Activated naive CD4-positive, alpha-beta T cell treated with Interleukin-2 at 50 U/mL for 16 hours (primary cell): ENCODE data around the gene DHH.
"Not testable (repeated sequence)": the region's sequence is repeated elsewhere in the genome, so short reads cannot be mapped to it uniquely, and the experiment has no call there.

ENCODE experiments used
- DNase-seq: peaks from one replicate; pipeline ENCODE4 v3.0.0-alpha.2; 2020

The DHH gene

GRCh38 chr12:49068879-49069506 lies 25.6 kb downstream of the DHH start:
- no peak for DNase-seq

- no peak for DNase-seq
Measured at GRCh38 chr12:49066120-49066519, 28.5 kb downstream of the DHH start.

GRCh38 chr12:49064767-49065152 lies 29.8 kb downstream of the DHH start:
- no peak for DNase-seq

GRCh38 chr12:49061916-49062315 lies 32.7 kb downstream of the DHH start:
- DNase-seq = not testable (repeated sequence)

DNA sequence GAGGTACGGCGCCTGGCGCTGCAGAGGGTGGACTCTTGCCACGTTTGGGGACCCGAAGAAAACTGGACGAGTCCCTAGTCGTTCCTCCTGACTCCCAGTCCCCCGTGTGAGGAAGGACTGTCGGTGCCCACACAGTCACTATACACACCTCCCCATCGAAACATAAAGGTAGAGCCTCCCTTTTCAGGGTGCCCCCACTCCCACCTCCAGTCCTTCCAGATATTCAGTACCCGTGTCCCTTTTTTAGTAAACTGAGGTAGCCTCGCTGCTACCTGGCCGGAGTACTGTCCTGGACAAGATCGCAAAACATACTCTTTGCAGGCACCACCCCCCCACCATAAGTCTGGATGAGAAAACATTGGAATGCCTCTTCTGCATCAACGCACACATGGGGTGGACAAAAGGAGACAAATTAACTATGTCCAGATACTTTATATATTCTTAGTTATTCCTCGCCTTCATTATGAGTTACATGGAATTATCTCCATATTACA lies 33.4 kb downstream of the DHH start:
- DNase-seq = no peak

DNA sequence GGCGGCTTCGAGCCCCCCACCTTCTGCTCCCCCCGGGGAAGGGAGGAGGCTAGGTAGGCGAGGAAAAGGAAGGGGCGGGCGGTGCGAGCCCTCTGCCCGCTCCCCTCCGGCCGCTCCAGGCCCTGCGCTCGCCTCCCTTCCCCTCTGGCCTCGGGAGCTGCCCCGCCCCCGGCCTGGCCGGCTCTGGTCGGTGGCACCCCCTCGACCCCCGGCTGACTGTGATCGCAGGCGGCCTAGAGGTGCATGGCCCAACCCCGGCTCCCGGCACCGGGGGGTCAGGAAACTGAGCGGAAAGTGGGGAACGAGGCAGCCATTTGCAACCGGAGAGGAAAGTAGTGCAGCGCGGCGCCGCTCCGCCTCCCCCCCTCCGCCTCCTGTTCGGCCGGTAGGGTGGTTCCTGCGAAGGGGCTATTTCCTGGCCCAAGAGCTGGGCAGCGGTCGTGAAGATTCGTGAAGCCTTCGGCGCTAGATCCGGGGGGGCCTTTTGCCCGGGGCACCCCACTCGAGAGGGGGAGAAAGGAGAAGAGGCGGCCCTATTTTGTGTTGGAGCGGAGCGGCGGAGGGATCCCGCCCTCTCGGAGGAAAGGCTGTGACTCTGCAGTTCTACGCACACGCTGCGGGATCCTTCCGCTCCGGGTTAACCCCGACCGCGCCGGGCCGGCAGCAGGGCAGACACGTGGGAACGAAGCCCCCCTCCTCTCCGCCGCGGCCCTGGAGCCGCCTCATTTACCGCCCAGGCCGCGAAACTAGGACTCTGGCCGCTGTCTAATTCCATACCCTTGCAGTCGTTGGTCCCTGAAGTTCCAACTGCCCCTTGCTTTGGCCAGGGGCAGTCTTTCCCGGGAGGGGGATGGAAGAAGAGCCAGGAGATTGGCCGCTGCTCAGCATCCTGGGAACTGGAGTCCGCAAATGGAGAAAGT lies 34.1 kb downstream of the DHH start, which contains the start of gene KMT2D:
TSS of gene KMT2D (minus strand) at position 558 of the 920 bp plus-strand sequence. CDS start 5,470 bp downstream, outside the sequence.
- DNase-seq = peak; percentile 90

- DNase-seq = peak; percentile 29
Measured at GRCh38 chr12:49059299-49060171, 35.1 kb downstream of the DHH start.

DNA sequence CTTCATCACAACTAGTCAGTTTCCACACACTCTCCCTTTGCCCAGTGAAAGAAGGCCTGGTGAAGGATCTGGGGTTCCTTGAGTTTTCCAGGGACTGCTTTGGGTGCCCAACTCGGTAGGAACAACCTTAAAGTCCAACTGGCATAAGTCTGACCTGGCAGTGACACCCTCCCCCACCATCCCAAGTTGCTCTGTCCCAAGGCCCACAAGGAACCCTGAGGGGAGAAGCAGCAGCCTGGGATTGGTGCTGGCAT lies 35.6 kb downstream of the DHH start:
- DNase-seq = no peak

GRCh38 chr12:49058366-49059044 lies 36.1 kb downstream of the DHH start:
- DNase-seq = no peak

DNA sequence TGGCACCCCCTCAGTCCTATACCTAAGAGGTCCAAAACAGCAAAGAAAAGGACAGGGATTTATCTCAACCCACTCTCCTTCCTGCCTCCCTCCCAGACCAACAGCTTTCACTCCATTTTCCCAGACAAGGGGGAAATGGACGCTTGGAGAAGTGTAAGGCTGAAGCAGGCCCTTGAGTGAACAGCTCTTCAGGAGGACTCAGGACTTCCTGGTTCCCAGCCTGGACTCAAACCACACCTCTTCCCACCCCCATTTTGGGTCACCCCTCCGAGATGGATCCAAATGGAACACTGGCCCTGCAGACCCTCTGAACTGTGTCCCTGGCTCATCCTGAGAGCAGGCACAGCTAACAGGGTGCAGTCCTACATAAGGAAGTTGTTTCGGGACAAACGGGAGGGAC lies 36.7 kb downstream of the DHH start:
- DNase-seq = peak; percentile 4

DNA sequence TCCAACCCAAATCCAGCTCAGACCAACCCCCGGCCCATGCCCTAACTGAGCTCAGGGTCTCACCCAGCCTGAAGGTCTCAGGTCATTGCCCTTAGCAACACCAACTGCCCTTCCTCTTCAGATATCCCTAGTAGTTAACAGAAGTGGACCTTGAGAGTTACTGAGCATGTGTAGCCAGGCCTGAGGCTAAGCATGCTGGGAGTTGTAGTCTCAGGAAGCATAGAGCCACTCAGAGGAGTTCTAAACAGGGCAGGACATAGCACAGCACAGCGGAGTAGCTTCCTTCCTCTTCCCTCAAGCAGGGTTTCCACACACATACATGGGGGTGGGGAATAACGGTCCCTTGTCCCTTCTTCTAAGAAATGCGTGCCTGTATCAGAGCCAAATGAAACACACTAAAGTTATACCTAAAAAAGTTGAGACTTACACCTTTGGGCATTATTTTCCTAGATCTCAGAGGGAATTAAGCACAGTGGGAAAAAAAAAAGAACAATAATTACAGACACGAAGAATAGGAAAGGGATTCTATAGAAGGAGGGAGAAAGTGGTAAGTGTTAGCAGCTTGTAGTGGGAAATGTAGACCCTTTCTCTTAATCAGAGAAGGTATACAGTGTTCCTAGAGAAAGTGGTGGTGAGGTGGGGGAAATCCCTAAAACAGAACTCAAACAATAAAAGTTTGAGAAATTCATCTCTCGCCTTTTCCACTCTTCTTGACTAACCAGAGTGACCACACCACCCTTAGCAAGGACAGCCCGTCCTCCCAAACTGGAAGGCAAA lies 38.4 kb downstream of the DHH start:
- peak; percentile 50 for DNase-seq

DNA sequence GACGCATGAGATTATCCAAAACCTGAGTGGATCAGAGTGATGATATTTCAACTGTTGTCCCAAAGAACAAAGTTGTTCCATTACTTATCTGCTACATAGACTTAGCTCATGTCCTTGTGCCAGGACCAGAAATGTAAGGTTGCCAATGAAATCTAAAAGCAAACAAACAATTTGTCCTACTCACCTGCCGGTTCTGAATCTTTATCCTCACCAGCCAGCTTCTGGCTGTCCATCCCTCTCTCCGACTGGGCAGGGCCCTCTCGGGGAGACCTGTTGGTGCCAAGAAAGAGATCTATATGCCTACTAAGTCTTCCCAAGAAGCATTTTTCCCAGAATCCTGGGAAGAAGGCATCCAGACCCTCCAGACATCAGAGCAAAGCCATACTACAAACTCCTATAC lies 39.5 kb downstream of the DHH start:
- no peak for DNase-seq

DNA sequence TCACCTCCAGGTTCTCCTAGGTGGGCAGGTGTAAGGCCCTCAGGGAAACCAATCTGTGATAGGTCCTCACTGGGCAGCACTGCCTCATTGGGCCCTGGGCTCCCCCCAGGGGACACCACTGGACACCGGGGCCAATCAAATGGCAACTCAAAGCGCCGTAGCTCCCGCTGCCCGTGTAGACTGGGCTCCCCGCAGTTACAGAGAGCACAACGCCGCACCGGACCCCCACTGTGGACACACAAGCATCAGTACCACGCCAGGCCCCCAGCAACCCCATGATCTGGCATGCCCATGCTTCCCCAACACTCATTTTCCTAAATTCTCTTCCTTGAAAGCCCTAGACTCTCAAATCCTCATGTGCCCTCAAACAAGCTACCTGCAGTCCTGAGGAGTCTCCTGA lies 40.1 kb downstream of the DHH start:
- no peak for DNase-seq

DNA sequence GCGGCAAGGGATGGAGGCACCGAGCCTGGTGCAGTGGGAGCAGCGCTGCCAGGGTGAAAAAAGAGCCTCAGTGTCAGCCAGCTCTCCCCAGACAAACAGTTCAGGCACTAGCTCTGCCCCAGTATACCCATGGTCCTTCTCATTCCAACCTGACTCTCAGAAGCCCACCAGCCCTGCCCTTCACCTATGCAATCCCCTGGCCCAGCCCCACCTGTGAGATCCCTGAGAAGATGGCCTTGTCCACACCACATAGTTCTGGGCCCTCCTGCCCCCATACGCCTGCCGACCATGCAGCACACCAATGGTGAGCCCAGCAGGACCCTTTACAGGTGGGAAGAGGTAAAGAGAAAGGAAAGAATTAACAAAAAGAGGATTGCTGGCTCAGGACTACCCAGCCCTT lies 40.5 kb downstream of the DHH start:
- DNase-seq = no peak

GRCh38 chr12:49052451-49053208 lies 42.0 kb downstream of the DHH start:
- no peak for DNase-seq

- DNase-seq = no peak
Measured at GRCh38 chr12:49051777-49052438, 42.7 kb downstream of the DHH start.

DNA sequence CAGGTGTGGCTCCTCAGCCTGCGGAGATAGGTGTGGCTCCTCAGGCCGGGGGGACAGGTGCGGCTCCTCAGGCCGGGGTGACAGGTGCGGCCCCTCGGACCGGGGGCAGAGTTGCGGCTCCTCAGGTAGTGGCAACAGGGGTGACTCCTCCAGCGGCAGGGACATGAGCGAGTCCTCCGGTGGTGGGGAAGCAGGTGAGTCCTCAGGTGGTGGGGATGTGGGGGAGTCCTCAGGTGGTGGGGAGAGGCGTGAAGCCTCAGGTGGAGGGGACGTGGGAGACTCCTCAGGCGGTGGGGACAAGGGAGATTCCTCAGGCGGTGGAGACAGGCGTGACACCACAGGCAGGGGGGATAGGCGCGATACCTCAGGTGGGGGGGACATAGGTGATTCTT lies 43.2 kb downstream of the DHH start:
- DNase-seq = no peak

DNA sequence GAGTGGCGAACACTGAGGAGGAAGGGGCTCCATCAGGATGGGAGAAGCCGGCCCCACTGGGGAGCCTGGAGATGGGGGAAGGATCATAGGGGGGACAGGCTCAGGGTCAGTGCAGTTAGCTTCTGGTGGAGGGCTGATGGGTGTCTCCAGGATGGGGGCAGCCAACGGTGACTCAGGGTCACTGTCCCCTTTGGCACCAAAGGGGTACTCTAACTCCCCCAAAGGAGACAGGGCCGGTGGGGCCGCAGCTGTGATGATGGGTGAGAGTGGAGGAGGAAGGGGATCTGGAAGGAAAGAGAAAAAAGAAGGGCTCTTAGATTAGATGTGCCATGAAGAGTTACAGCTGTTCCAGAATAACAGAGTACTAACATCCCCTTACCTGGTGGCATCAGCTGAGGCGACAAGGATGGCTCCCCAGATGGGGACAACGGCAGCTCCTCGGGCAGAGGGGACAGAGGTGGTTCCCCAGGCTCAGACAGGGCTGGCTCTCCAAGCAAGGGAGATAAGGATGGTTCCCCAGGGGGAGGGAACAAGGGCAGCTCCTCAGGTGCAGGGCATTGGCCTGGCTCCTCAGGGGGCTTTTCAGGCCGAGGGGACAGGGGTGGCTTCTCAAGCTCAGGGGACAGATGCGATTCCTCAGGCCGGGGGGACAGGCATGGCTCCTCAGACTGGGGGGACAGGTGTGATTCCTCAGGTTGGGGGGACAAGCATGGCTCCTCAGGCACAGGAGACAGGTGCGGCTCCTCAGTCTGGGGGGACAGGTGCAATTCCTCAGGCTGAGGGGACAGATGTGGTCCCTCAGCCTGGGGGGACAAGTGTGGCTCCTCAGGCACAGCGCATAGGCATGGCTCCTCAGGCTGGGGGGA lies 43.9 kb downstream of the DHH start:
- no peak for DNase-seq

GRCh38 chr12:49049566-49050224 lies 44.9 kb downstream of the DHH start:
- DNase-seq = no peak
